NB4 (cell line): ENCODE measurements around the gene IQCF2.

ENCODE experiments used
- POLR2A ChIP-seq: IDR thresholded peaks from 2 replicates; pipeline ENCODE4 v1.6.1; 2011; ENCODE audit warnings: mild to moderate bottlenecking; ENCODE audit not compliant: insufficient read length; ENCODE audit errors: extremely low read depth
- TF ChIP-seq, protein P1 (sequence below): IDR thresholded peaks from one replicate; pipeline ENCODE4 v1.5.1; 2012; ENCODE audit warnings: low read depth, low read length

DNA sequence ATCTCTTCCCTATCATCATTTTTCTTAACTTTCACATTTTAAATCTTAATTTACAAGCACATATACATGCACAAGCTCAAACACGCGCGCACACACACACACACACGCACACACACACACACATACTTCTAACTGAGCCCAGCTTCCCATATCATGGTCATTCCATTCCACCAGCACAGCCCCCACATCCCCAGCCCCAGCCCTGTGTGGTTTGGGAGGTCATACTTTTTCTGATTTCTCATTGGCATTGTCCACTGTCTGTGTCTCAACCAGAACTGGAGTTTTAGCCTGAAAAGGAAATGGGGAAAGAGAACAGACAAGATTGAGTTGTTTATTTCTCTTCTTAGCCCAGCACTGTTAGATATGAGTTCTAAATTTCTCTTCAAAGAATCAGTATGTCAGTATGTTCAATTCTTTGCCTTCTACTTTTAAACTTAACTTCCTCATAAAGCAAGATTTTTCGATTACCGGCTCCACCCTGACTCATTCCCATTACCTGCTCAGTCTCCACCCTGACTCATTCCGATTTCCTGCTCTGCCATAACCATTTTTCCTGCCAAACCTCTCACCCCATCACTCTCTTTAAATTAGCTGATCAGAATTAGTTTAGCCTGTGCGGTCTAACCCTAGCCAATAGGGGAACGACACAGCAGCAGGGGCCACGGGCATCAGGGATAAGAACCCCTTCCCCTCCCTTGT, 35.3 kb downstream of the IQCF2 start:
- TF ChIP-seq, protein P1, sequence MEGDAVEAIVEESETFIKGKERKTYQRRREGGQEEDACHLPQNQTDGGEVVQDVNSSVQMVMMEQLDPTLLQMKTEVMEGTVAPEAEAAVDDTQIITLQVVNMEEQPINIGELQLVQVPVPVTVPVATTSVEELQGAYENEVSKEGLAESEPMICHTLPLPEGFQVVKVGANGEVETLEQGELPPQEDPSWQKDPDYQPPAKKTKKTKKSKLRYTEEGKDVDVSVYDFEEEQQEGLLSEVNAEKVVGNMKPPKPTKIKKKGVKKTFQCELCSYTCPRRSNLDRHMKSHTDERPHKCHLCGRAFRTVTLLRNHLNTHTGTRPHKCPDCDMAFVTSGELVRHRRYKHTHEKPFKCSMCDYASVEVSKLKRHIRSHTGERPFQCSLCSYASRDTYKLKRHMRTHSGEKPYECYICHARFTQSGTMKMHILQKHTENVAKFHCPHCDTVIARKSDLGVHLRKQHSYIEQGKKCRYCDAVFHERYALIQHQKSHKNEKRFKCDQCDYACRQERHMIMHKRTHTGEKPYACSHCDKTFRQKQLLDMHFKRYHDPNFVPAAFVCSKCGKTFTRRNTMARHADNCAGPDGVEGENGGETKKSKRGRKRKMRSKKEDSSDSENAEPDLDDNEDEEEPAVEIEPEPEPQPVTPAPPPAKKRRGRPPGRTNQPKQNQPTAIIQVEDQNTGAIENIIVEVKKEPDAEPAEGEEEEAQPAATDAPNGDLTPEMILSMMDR: no peak
- no peak for TF ChIP-seq POLR2A
